GM12874 (cell line): ENCODE results near the gene SLC6A5.

Source experiments
- CTCF ChIP-seq: IDR thresholded peaks from 2 replicates; pipeline ENCODE4 v1.5.1; 2011; ENCODE audit warnings: low read depth, mild to moderate bottlenecking, control low read depth, low read length, moderate library complexity; ENCODE audit not compliant: insufficient read depth

The SLC6A5 gene

GRCh38 chr11:20599221-20600019, at the start of gene SLC6A5:
Gene SLC6A5, plus strand, starts transcription at chr11:20599608. Its CDS starts 65 bp downstream, at chr11:20599673.
- TF ChIP-seq CTCF = no peak

DNA sequence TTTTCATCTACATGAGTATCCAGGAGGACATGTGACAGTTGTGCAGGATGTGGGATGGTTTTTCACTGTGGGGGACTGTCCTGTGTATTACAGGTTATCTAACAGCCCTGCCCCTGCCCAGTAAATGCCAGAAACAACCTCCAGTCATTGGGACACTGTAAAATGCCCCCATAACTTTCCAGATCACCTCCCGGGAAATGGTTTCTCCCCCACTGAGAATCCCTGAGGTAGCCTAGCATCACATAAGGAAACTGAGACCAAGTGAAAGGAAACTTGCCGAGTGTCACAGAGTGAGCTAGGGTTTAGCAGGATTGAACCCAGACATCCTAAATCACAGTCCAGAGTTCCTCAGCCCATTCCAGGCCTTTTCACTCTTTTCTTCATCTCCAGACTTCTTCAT, 48.3 kb upstream of the SLC6A5 start:
- no peak for TF ChIP-seq CTCF

- no peak for TF ChIP-seq CTCF
Measured at GRCh38 chr11:20555783-20556182, 43.6 kb upstream of the SLC6A5 start.

DNA sequence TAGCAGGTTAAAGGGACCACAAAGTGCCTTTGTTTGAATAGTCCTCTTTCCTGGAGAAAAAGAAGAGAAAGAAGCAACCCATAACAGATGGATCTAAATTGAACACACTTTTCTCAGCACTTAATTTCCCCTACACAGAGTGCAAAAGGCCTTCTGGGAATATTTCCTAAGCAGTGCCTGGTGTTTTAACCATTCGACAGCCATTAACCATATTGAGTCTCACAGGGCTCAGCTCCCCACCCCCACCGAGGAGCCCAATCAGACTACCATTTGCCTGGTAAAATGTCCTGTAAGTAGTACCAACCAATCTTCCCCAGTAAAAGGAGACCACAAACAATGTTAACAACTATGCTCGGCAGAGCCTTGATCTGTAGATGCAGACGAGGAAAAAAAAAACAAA, 40.7 kb upstream of the SLC6A5 start:
- TF ChIP-seq CTCF = no peak

DNA sequence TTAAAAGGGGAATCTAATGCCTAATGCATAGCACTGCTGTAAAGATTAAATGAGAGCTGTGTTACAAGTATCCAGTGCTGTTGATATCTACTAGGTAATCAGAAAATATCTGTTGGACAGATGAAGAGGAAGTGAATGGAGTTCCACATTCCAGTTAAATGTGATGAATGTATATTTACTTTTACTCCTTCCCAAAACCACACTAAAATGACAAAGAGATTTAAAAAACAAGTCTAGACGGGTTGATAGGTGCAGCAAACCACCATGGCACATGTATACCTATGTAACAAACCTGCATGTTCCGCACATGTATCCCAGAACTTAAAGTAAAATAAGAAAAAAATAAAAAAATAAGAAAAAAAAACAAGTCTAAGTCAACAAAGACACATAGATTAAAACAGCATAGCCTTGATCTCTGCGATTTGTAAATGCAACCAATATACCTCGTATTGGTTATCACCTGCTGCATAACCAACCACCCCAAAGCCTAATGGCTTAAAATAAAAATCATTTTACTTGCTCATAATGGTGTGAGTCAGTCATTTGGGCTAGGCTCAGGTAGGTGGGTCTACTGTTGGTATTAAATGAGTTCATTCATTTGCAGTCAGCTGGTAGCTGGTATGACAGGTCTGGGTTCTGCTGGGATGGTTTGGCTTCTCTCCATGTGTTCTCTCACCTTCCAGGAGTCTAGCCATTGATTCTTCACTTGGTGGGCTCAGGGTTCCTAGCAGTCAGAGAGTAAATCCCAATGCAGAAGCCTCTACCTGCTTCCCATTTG, 39.7 kb upstream of the SLC6A5 start:
- no peak for TF ChIP-seq CTCF

DNA sequence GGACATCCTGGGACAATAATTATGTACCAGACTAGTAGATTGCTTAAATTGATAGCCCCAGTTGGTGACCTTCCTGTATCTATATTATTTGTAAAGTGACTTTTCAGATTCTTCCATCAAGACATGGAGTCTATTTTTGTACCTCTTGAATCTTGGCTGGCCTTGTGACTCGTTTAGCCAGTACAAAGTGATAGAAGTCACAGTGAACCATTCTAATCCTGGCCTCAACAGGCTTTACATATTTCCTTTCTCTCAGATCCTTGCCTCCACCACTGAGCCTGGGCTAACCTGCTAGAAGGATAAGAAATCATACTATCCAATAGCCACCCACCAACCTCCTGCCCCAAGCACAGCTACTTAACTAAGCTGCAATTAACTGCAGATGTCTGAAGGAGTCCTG, 37.5 kb upstream of the SLC6A5 start:
- TF ChIP-seq CTCF = no peak

DNA sequence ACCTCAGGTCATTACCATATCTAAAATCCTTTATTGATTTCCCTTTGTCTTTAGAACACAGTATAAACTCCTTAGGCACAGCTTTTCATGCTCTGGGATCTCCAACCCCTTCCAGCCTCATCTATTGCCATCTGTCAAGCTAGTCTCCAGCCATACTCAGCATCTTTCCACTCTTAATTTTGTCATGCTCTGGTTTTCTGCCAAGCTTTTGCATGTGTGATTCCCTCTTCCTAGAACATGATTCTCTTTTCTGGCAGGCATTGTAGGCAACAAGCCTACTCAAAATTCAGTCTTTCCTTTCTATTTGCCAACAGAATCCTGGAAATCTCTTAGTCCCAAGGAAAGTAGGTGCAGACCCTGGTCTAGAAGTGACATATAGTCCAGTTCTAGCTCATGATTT, 35.5 kb upstream of the SLC6A5 start:
- TF ChIP-seq CTCF = no peak
